DLD1 (cell line): ENCODE measurements around the gene ZNF503.

Experiments used
- in situ Hi-C: cut with HindIII; loops from 2 replicates; pipeline ENCODE4 v1.10.0; 2017; ENCODE audit warnings: low sequenced_read_pairs

ZNF503 gene

DNA sequence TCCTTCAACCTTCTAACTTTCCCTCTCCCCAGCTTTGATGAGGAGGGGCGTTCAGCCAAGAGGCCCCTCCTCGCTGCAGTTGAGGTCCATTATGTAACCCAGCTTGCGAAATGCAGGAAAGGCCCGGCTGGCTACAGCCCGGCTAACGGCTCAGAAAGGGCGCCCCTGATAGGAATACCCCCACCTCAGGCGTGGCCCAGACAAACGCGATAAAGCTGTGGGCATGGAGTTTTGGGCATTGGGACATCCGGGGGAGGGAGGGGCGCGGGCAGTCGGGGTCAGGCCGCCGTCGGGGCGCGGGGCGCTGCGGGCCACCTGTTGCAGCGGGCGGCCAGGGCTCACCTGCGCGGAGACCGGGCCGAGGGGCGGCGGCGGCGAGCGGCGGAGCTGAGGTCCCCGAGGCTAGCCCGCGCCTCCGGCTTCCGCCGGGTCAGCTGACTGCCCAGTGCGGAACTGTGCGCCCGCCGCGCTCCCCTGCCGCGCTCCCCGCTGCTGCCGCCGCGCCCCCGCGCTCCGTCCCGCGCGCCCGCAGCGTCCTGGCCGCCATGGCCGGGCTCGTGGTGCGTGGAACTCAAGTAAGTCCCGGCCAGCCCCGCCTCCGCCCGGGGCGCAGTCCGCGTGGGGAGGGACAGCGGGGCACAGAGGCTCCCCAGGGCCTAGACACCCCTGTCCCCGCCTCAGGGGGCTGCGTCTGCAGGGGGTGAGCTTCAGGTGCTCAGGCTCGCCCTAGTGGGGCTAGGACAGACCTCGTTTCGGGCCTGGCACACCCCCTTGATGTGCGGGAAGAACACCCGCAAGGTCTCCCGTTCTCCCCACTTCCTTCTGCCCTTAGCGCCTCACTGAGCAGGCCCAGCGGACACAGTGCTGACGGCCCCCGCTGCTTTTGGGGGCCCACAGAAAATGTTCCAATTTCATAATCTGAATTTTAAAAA is 29.9 kb upstream of the ZNF503 start, which contains the start of gene LRMDA:
Gene LRMDA, plus strand, starts transcription at position 445 of the 932 bp plus-strand sequence.
- in situ Hi-C loops = no loop called here

DNA sequence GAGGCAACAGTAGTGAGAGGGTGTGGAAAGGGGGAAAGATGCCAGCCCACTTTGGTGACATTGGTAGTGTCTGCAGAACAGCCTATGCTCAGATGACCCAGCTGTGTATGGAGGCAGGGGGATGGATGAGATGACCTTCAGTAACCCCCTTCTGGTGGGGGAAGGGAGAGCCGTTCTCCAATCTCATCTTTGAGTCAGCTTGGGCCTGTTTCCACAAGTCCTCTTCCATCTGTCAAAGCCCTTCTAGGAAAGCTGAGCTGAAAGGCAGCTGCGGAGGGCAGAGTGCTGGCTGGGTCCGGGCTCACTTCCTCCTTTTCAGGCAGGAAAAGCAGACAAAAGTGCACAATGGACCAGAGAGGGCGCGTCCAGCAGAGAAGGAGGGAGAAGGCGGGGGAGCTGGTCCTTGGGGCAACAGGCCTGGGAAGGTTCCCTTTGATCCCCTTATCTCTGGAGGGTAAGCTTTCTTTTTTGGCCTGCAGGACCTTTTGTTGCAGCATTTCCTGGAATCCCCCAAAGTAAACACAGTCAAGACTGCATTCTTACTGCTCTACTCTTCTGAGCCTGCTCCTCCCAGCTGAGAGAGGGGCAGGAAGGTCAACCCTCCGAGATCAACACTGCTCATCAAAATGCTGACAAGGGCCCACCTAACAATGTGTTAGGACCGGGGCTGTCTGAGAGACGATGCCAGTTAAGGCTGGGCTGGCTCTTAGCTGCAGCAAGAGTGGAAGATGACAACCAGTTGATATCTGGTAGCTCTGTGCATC is 28.6 kb upstream of the ZNF503 start:
- in situ Hi-C loops = no loop called here

DNA sequence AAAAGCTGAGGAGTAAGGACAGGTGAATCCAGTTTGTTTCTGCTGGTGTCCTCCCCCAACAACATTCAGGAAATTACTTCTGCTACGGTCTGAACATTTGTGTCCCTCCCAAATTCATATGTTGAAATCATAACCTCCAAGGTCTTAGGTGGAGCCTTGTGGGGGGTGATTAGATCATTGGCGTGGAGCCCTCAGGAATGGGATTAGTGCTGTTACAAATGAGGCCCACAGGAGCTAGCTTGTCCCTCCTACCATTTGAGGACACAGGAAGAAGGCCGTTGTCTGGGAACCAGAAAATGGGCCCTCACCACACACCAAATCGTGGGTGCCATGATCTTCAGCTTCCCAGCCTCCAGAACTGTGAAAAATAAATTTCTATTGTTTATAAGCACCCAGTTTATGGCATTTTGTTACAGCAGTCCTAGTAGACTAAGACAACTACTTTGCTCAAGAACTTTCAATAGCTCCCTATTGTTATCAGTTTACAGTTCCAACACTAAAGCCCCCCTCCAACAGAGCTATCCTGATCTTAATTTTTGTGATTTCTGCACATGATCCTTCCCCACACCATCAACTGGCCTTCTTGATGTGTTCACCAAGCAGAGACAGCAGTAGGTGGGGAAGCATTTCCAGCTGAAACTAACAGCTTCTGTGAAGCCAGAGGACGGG is 27.7 kb upstream of the ZNF503 start:
- in situ Hi-C loops = no loop called here

DNA sequence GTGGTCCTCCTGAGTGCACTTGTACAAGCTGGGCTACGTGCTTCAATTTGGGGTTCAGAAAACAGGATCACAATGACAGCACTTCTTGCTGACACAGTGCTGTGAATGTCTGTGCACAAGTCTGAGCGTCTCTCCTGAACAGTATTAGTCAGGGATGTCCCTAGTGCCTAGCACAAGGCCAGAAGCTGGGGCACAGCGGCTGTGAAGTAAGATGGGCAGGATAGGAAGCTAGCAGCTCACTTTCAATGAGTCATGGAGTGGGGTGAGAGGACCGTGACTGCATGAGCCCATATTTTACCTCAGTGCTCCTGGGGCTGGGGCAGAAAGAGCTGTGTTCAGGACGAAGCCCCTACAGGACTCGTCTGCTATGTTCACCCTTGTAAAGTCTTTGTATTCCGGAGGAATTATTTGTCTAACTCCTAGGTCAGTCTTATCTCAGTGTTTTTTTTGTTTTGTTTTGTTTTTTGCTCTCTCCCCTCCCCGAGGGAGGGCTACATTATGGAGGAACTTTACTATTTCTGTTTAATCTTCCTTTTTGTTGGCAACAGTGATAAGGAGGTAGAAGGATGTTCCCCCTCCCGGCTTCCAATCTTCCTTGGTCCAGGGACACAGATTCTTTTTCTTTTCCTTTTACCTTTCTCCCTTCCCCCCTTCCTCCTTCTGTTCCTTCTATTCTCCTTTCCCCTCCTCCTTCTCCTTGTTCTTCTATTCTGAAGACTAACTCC is 27.0 kb upstream of the ZNF503 start:
- in situ Hi-C loops = no loop called here

DNA sequence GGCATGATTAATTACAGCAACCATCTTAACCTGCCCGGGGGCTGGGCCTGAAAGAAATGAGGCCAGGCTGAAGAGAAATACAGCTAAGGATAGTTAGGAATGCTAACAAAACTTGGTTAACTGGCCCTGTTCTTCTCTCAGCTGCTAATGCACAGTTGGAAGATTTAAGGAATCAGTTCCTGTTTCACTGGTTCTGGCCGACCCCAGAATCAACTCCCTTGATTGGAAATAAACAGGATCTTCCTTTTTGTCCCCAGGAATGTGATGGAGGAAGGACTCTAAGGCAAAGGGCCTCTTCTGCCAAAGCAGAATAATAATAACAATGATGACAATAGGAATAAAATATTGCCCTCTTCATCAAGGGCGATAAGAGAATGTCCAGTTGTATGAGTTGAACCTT is 26.4 kb upstream of the ZNF503 start:
- in situ Hi-C loops = no loop called here

DNA sequence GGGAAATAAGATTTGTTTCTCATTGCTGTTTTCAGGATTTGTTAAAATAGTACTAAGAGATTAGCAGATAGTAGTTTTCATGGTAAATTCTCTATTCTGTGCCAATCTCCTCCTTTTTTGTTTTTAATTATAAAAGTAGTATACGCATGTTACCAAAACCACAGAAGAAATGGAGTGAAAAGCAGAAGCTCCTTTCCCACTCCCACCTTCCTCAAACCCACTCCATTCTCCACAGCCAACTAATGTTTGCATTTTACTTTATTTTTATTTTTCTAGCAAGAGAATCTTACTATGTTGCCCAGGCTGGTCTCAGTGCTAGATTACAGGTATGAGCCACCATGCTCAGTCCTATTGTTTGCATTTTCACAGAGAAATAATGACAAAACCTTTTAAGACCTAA is 25.3 kb upstream of the ZNF503 start:
- in situ Hi-C loops = no loop called here

DNA sequence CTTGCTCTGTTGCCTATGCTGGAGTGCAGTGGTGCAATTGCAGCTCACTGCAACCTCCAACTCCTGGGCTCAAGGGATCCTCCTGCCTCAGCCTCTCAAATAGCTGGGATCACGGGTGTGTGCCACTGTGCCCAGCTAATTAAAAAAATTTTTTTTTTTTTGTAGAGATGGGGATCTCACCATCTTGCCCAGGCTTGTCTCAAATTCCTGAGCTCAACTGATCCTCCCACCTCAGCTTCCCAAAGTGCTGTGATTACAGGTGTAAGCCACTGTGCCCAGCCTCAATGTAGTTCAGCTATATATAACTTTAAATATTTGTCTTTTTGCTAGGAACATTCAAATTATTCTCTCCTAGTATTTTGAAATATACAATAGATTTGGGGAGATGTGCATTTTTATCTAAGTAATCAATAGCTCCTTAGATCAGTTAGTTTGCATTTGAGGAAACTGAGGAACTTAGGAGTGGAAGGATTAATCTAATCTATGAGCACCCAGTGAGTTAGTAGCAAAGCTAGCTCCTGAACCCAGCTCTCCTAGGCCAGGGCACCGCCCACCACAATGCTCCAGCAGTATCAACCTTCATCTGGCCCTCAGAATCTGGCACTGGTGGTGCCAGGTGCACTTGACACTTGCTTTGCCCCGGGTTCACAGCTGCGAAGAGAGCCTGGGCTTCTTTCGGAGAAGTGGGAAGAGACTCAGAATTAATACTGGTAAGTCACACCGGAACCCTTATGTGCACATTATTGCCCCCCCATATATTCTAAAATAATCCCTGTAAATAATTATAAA is 23.9 kb upstream of the ZNF503 start:
- in situ Hi-C loops = no loop called here

DNA sequence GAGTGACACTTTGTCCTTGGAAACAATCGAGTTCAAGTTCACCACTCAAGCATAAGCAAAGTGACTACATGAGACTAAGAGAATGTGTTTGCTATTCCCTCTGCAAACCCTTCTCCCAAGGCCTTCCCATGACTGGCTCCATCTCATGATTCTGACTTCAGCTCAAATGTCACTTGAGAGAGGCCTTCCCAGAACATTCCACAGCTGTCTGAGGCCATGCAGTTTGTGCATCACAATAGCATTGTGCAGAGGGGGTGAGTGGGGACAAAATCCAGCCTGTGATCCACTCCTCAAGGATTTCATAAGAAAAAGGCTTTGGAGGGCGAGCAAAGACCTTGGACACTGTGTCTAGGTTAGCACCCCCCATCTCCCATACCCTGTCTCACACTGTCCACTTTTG is 23.0 kb upstream of the ZNF503 start:
- in situ Hi-C loops = no loop called here

DNA sequence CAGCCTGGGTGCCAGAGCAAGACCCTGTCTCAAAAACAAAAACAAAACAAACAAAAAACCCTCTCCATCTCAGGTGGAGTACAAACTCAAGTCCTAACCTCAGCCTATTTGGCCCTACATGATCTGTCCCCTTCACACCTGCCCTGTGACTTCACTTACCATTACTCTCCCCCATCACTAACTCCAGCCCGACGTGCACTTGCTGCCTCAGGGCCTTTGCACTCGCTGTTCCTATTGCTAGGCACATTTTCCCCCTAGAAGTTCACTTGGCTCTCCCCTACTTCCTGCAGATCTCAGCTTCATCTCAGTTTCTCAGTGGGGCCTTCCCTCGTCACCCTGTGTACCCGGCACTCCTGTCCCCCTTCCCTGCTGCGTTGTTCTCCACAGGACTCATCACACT is 21.3 kb upstream of the ZNF503 start:
- in situ Hi-C loops = no loop called here

DNA sequence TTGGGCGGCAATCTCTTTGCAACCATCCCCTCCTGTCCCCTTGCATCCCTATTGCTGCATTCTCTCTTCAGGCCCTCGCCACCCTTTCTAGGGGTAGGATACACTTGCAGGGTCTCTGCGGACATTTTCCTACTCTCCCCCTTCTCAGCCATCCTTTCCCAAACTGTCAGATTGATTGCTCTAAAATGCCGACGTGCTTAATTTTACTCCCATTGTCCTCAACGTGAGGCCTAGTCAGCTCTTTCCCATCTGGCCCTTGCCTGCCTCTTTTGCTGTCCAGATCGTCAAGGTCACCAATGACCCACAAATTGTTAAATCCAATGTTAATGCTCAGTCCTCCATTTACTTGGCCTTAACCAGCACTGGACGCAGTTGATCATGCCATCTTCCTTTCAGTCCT is 17.1 kb upstream of the ZNF503 start:
- in situ Hi-C loops = loop anchor here (10.0 kb wide), 1 partner anchor 886 kb away; no protein-coding TSS in a partner anchor

DNA sequence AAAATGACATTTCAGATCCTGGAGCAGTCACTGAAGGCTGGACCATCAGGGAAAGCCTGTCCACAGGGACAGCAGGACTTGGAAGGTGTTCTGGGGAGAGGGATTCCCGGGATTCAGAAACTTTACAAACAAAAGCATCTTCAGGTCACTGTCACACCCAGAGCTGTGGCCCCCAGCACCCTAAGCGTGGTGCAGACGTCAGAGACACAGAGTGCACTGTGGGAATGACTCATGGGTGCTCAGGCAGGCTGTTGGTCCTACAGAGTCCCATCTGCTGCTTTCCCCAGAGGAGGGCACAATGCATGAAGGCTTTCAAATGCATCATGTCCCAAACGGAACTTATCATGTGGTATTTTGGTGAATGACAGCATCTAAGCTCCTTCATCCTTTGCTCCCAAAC is 16.7 kb upstream of the ZNF503 start:
- in situ Hi-C loops = loop anchor here (10.0 kb wide), 1 partner anchor 887 kb away; no protein-coding TSS in a partner anchor

DNA sequence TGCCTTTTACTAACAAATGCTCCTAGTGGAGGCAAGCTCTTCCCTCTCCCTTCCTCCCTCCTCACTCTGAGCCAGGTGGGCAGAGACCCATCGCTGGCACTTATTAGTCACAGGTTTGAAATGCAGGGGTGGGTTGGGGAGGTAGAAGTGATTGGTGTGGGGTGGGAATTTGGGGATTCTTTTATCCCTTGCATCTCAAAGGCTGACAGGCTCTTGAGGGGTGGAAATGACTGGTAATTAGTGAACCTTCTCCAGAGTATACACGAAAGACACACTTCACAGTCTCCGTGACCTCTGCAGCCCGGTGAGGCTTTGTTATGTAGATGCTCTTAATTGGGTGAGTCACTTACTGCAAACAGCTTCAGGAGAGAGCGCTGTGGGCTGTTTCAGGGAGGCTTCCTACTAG is 16.0 kb upstream of the ZNF503 start:
- in situ Hi-C loops = loop anchor here (10.0 kb wide), 1 partner anchor 887 kb away; no protein-coding TSS in a partner anchor

DNA sequence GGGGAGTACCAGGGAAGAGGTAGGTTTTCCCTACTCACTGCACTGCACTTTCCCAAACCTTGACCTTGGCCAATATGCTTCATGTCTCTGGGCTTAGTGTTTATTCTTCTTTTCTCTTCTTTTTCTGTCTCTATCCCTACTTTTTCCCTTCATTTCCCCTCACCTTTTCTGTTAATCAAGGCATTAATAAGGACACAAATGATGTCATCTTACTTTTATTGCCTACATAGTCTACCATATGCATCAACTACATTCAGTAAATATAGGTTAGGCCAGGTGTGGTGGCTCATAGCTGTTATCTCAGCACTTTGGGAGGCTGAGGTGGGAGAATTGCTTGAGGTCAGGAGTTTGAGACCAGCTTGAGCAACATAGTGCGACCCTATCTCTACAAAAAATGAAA is 13.0 kb upstream of the ZNF503 start:
- in situ Hi-C loops = loop anchor here (10.0 kb wide), 1 partner anchor 890 kb away; no protein-coding TSS in a partner anchor

DNA sequence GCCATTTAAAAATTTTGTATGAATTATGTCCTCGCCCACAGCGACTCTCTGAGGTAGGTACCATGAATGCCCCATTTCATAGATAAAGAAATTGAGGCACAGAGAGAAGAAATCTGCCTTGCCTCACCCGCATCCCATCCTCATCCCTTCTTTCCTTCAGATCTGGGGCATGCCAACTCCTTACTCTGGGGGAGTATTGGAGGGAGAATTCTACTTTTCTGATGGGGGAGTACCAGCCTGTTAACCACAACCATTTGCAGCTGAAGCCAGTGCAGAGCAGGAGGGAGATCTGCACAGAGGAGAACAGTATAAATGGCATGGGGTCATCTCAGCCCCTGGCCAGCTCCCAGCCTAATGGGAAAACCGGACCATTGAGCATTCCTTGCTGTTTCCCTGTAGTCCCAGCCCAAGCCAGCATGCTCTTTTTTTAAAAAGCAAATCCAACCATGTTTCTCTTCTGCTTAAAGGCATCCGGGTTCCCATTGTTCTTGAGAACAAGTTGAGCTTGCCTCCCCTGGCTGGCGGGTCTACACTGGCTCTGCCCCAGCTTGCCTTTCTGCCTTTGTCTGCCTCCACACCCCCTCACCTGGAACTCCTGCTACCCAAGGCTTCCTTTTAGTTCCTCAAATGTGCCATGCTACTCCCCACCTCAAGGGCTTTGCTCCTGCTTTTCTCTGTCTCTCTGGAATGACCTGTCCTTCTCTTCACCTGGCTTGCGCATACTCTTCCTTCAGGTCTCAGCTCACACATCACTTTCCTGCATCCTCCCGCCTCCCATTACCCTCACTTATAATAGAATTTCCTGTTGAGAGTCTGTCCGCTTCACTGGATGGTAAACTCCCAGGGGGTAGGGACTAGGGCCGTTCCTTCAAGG is 8.8 kb upstream of the ZNF503 start:
- in situ Hi-C loops = loop anchor here (10.0 kb wide), 1 partner anchor 894 kb away; no protein-coding TSS in a partner anchor

DNA sequence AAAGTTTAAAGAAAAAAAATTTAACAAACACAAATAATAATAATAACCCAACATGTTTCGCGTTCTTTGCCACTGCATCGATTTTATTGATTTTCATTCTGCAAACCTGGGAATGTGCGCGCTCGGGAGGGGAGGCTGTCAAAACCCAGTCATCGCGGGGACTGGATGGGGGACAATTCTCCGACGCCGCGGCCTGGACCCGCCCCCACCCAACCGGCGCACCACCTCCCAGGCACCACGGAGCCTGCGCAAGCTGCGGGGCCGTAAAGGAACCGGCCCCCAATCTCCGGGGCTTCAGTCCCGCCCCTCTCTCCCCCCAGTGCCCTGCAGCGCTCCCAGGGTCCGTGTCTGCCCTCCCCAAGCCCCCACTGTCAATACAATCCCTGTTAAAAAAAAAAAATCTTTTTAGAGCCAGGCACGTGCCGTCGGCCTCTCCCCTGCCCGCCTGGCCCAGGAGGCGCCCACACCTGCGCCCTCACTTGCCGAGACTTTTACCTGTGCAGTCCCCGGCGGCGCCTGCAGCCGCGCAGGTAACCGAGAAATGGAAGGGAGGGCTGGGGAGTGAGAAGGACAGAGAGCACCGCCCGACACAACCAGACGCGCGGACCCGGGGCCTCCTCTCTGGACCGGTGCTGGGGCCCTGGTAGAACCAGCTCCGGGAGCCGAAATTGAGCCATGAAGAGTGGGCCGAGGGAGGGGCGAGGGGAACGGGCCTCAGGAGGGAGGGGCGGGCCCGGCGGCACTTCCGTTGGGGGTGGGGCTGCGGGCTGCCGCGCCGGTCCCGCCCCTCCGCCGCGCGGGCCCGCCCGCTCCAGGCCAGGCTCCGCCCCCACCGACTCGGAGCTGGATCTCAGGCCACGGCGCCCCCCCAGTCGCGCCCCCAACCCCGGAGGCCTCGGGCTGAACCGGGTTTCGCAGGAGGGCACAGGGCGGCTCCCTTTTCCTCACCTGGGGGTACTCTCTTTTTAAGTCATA is 7.6 kb upstream of the ZNF503 start:
- in situ Hi-C loops = no loop called here

DNA sequence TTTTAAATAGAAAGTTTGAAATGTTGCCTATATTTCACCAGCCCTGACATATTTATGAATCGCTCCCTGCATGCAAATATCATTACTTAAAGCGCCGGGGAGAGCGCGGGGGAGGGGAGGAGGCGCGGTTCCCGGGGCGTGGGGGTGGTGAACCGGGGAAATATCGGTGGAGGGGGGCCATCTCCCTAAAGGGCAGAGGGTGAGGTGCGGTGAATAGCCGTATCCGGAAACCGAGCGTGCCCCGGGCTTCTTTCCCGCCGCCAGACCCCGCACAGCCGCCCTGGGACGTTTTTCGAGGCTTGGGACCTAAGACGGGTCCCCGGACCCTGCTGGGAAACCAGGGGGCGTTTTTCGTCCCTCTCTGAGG is 6.9 kb upstream of the ZNF503 start:
- in situ Hi-C loops = no loop called here

DNA sequence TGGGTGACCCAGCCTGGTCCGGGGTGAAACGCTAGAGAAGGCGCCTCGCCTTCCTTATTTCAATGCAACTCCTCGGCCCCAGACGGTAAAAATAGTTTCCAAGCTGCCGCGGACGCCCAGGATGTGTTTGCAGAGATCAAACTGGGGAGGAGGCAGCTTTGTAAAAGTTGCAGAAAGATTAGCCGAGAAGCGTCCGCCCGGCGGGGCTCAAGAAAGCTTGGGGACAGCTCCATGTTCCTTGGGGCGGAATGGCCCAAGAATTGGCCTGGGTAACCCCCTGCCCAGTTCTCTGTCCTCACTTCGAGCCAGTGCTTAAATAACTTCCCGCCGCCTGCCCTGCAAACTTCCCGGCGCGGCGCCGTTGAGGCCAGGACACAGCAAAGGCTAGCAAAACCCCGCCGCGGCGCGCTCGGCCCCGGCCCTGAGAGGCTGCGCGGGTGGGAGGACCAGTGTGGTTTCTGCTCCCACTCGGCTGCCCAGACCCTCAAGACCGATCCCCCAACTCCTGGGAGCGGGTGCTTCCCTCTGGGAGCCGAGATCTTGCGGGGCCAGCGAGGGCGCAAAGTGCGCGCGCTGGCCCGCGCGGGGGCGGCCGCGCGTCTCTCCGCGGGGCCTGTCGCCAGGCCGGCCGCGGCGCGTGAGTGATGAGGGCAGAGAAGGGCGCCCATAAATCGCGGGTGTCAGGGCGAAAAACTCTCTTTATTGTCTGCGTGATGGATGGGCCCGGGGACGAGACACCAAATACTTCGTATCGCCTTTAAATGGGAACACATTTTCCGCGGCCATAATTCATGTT is 6.3 kb upstream of the ZNF503 start:
- in situ Hi-C loops = no loop called here
